HG02763 (cell line): ENCODE data around the gene SLC5A10.
A peak's percentile ranks its signal among the peaks of the same experiment; 100 is the strongest.

Source experiments
- ATAC-seq: cut with Tn5 transposase; IDR thresholded peaks from one replicate; pipeline ENCODE4 v1.9.1; 2021; ENCODE audit warnings: mild to moderate bottlenecking, moderate library complexity; ENCODE audit not compliant: unreplicated experiment

The SLC5A10 gene

DNA sequence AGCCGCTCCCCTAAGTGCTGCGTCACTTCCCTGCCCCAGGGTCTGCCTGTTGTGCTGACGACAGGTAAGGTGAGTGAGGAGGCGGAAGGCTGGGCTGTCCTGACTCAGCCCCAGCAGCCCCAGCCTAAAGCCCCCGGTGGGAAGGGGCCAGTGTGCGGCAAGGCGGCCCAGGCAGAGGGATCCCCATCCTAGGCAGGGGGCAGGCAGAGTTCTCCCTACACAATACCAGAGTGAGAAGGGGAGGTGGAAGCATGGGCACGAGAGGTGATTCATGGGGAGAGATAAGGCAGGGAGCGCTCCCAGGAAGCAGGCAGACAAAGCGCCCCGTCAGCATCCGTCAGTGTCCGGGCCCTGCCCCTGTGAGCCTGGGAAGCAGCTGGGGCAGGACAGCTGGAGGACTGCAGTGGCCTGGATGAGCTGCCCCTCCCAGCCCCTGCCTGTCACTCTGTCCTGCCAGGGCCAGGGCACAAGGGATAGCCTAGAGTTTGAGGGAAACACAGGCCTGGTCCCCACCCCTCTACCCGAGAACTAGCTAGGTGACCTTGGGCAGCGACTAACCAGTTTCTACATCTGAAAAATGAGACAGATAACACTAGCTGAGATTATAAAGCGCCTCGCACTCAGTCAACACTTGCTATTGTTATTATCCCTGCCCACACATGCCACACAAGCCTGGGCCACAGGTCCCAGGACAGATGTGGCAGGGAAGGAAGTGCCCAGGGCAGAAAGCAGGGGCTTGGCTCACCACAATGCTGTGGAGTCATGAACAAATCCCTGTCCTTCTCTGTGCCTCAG is 48.8 kb downstream of the SLC5A10 start:
- no peak for ATAC-seq

- ATAC-seq, result no peak
Observed at GRCh38 chr17:19001907-19002590, 50.1 kb downstream of the SLC5A10 start.

DNA sequence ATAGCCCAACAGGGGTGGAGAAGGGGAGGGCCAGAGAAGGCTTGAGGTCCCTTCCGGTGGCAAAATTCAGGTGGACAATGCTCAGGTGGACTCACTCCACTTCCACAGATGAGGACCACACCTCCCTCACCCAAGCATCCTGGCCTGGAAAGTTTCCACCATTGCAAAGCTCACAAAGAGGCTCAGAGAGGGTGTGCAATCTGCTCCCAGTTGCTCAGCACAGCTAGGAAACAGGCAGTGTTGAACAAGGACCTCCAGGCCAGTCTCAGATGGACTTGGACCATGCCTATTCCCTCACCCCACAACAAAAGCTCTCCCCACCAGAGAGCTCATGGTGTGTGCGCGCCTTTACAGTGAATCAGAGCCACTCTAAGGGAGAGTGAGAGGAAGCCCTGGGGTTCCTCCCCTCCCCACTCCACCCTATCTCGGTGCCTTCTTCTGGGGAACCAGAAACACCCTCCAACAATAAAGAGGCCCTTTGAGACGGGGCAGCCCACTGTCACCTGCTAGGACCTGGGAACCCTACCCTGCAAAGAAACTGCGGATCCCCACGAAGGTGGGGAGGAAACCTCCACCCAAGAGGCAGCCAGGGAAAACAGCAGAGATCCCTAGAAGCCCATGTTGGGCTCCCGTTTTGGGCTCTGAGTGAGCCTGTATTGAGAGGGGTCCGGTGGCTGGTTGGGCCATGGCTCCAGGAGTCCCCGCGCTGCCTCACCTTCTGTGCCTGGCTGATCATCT is 51.0 kb downstream of the SLC5A10 start:
- no peak for ATAC-seq

GRCh38 chr17:19003543-19004420 is 51.8 kb downstream of the SLC5A10 start:
- ATAC-seq, result no peak

DNA sequence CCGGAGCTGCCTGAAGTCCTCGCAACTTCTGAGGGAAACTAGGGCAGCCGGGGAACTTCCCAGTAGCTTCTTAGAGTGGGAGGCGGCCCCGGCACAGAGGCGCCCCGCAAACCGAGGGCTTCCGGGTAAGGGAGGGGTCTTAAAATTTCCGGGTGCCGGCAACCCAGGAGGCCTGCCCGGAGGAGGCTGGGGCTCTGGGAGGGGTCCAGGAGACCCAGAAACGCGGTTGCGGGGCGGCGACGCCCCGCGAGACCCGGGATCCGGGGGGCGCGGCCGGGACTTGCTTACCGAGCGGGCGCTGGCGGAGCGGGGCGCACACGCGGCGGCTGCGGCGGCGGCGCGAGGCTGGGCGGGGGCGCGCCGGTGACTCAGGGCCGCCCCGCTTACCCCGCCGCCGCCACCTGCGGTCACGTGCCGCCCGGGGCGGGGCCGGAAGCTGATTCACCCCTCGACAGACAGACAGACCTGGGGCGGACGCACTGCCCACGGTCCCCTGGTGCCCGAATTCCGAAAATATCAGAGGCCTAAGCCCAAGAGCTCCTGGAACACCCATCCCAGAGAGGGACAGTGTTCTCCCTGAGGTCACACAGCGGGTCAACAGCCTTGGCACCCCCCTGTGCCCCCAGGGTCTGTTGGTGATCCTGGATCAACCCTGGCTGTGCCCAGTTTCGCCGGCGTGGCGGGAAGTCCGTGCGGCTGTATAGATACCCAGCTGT is 52.6 kb downstream of the SLC5A10 start, which contains the start of gene FAM83G:
TSS of gene FAM83G (minus strand) at position 344 of the 716 bp plus-strand sequence. CDS start 723 bp downstream, outside the sequence.
- ATAC-seq, result peak; percentile 67

DNA sequence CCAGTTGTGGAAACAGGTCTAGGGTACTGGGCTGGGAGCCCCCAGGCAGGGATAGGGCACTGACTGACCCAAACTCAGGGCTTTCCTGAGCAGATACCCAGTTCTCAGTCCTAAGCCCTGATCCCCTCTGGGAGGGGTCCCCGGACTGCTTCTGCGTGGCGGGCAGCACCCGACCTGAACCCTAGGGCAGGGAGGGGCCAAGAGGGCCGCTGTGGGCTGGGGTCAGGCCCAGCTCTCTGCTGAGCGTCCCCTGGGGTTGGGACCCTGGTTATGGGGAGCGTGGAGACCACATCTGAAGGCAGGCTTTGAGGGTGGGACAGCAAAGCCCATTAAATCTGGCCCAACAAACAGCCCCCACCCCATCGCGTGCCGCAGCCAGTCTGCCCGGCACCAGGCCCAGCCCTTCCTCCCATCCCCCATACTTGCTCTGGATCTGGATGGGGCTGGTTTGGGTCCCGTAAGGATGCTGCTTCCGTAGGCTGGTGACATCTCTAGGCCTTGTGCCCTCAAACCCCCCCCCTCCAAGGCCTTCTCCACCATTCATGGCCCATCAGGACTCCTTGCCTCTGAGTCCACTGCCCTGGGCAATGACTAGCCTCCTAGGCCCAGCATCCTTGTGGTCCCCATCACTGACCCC is 53.3 kb downstream of the SLC5A10 start:
- no peak for ATAC-seq

GRCh38 chr17:19005789-19006430 is 53.9 kb downstream of the SLC5A10 start:
- ATAC-seq, result no peak

DNA sequence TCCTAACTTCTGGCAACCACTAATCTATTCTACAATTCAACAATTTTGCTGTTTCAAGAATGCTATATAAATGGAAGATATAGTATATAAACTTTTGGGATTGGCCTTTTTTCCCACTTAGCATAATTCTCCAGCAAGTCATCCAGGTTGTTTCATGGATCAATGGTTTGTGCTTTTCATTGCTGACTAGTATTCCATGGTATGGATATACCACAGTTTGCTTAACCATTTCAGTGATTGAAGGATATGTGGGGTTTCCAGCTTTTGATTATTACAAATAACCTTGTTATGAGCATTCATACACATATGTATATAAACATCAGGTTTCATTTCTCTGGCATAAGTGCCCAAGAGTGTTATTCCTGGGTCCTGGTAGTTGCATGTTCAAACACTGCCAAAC is 54.7 kb downstream of the SLC5A10 start:
- no peak for ATAC-seq

GRCh38 chr17:19009970-19010369 is 58.0 kb downstream of the SLC5A10 start:
- no peak for ATAC-seq

DNA sequence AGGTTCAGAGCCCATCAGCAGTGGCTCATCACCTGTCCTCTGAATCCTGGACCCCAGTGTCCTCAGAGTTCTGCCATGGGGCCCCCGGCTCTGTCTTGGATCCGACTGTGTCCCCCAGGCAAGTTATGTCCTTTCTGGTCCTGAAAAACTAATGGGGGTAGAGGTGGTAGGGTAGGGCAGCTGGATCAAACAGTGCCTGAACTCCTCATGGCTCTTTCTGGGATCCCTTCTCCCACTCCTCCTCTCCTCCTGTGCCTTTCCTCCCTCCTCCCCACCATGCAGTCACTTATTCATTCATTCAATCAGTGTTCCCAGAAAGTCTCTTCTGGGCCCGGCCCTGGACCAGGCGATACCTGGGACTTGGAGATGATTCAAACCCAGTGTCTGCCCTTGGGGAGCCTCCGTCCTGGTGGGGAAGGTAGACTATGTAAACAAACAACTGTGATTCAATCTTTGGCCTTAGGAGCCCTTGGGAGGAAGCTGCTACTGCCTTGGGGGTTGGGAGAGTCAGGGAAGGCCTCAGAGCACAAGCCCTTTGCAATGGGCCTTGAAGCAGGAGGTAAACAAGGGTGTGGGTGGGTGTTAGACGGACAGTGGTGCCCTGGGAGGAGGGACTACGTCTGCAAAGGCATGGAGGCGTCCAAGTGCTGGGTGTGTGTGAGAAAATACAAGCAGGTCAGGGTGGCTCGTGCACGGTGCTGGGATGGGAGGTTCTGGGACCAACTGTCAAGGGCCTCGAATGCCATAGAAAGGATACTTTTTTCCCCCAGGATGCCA is 59.0 kb downstream of the SLC5A10 start:
- no peak for ATAC-seq

GRCh38 chr17:19011581-19011980 is 59.6 kb downstream of the SLC5A10 start:
- no peak for ATAC-seq

GRCh38 chr17:19012171-19013080 is 60.5 kb downstream of the SLC5A10 start:
- ATAC-seq, result no peak

DNA sequence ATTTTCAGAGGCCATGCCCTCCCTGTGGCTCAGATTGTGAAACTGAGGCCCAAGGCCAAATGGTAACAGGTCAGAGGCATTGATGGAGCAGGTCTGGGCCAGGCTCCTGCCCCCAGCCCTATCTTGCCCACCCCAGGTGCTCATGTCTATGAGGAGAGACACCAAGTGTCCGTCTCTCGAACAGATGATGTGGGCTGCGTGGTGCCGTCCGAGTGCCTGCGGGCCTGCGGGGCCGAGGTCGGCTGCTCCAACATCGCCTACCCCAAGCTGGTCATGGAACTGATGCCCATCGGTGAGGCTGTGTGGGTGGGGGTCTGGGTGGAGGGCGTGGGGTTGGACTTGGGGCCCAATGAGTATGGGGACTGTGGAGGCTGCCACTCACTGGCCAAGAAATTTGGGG is 61.3 kb downstream of the SLC5A10 start:
- no peak for ATAC-seq

GRCh38 chr17:19013806-19014627 is 62.1 kb downstream of the SLC5A10 start:
- no peak for ATAC-seq

DNA sequence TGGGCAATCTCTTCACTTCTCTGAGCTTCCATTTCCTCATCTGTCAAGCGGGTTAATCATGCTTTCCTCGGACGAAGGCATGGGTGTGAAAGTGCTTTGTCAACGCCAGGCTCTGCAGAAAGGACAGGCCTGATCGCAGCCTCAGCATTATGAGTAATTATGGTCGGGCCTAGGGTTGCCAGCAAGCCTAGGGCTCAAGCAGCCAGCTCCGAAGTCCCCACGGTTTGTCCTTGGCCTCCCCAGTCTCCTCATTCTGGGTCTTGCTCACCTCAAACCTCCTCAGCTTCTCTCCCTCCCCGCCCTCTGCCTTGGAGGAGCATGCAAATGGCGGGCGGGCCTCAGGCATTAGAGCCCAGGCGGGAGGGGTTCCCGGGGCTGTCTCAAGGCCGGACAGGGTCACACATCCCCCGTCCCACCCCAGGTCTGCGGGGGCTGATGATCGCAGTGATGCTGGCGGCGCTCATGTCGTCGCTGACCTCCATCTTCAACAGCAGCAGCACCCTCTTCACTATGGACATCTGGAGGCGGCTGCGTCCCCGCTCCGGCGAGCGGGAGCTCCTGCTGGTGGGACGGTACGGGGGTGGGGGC is 62.8 kb downstream of the SLC5A10 start:
- ATAC-seq, result no peak

GRCh38 chr17:19015428-19015827 is 63.5 kb downstream of the SLC5A10 start:
- ATAC-seq, result no peak
